Osteoblast (primary cell): ENCODE results near the gene WDR19. TPM values are rescaled to one million over a fixed set of nuclear protein-coding genes. Genes with fewer than 3 reads are reported as not detected.
"Not testable (repeated sequence)": the region's sequence is repeated elsewhere in the genome, so short reads cannot be mapped to it uniquely, and the experiment has no call there.

Source experiments
- DNase-seq: peaks from one replicate; pipeline ENCODE4 v3.0.0; 2011; ENCODE audit warnings: low spot score, mixed read lengths; ENCODE audit not compliant: insufficient read length; ENCODE audit errors: missing footprints
- H2AFZ ChIP-seq: 2 replicates; pipeline ENCODE4 v1.6.0; 2011; ENCODE audit warnings: mild to moderate bottlenecking, low read length
- H3K27ac ChIP-seq: 2 replicates; pipeline ENCODE4 v1.5.1; 2011; ENCODE audit warnings: mild to moderate bottlenecking, low read depth, low read length, moderate library complexity
- H3K27me3 ChIP-seq: 2 replicates; pipeline ENCODE4 v1.6.0; 2012; ENCODE audit warnings: mild to moderate bottlenecking, control low read depth, inconsistent platforms, low read length, moderate library complexity; ENCODE audit not compliant: insufficient read depth
- H3K36me3 ChIP-seq: 2 replicates; pipeline ENCODE4 v1.5.1; 2011; ENCODE audit warnings: mild to moderate bottlenecking, low read length, control low read depth, moderate library complexity; ENCODE audit not compliant: insufficient read depth
- H3K4me1 ChIP-seq: 2 replicates; pipeline ENCODE4 v1.5.1; 2011; ENCODE audit warnings: mild to moderate bottlenecking, low read length, control low read depth, moderate library complexity; ENCODE audit not compliant: insufficient read depth
- H3K4me2 ChIP-seq: 2 replicates; pipeline ENCODE4 v1.6.0; 2011; ENCODE audit warnings: mild to moderate bottlenecking, low read length; ENCODE audit not compliant: insufficient read depth
- H3K4me3 ChIP-seq: fragments of 200-600 bp; sonication (generic); 3 replicates; pipeline ENCODE4 v1.5.1; 2012; ENCODE audit warnings: mild to moderate bottlenecking, low read length, inconsistent platforms; ENCODE audit not compliant: insufficient read depth
- H3K79me2 ChIP-seq: 2 replicates; pipeline ENCODE4 v1.6.0; 2012; ENCODE audit warnings: mild to moderate bottlenecking, low read length, control low read depth, inconsistent platforms; ENCODE audit not compliant: insufficient read depth
- H3K9me3 ChIP-seq: 2 replicates; pipeline ENCODE4 v1.5.1; 2011; ENCODE audit warnings: low read depth, low read length, control low read depth
- H4K20me1 ChIP-seq: 2 replicates; pipeline ENCODE4 v1.6.0; 2012; ENCODE audit warnings: mild to moderate bottlenecking, low read length, control low read depth; ENCODE audit not compliant: insufficient read depth
- total RNA-seq: library from RNA; depleted of rRNA; stranded (reverse); fragments of >200 nt; gene quantifications from 2 replicates; pipeline ENCODE4 v1.2.3, GENCODE V29; 2012
- TF ChIP-seq, protein P1 (sequence below): IDR thresholded peaks from 2 replicates; pipeline ENCODE4 v1.5.1; 2011; ENCODE audit warnings: mild to moderate bottlenecking, low read depth, low read length, moderate library complexity; ENCODE audit errors: extremely low read depth

Gene WDR19
- total RNA-seq, 1 donor, result 47.0 TPM

DNA sequence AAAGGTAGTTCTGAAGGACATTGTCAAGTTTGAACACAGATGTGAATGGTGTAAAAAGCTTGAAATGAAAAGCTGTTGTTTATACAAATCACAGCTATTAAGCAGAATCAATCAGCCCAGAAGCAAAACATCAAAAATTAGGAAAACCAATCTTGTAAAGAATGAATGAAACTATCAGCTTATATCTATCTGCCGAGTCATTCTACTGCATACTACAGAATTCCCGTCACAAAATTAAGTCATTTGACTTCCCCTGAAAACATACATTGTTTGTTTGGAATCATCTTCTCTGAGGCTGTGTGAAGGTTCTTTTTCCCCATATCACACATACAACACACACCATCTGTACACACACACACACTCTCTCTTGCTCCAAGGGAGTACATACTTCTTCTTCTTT, 103.5 kb downstream of the WDR19 start:
- Histone ChIP-seq H2AFZ (no peak overlapping the region), H3K27me3 (no peaks in the 10 kb centered on the region), H4K20me1 (no peaks in the 10 kb centered on the region), H3K36me3 (peaks cover 35% of the 10 kb centered on the region), H3K4me1 (no peaks in the 10 kb centered on the region), H3K4me3 (no peak overlapping the region), H3K9me3 (no peaks in the 10 kb centered on the region), H3K4me2 (no peak overlapping the region), H3K27ac (no peak overlapping the region), H3K79me2 (no peaks in the 10 kb centered on the region)
- TF ChIP-seq, protein P1, sequence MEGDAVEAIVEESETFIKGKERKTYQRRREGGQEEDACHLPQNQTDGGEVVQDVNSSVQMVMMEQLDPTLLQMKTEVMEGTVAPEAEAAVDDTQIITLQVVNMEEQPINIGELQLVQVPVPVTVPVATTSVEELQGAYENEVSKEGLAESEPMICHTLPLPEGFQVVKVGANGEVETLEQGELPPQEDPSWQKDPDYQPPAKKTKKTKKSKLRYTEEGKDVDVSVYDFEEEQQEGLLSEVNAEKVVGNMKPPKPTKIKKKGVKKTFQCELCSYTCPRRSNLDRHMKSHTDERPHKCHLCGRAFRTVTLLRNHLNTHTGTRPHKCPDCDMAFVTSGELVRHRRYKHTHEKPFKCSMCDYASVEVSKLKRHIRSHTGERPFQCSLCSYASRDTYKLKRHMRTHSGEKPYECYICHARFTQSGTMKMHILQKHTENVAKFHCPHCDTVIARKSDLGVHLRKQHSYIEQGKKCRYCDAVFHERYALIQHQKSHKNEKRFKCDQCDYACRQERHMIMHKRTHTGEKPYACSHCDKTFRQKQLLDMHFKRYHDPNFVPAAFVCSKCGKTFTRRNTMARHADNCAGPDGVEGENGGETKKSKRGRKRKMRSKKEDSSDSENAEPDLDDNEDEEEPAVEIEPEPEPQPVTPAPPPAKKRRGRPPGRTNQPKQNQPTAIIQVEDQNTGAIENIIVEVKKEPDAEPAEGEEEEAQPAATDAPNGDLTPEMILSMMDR, result no peak
- no peak for DNase-seq

DNA sequence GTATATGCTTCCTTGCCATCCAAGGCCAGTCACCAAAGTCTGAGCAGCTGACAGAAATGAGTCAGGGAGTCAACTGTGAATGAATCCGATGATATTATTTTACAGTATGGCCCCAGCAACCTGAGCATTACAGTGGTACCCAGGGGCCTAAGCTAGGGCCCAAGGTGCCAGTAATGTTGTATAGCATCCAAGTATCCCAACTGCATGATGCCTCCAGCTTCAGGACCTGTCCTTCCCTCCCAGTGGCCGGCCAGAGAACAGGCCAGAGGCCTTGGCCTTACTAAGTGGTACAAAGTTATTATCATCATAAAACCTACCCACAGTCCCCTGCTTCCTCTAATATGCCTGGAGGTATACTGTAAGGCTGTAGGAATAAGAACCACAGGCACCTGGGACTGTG, 103.9 kb downstream of the WDR19 start:
- Histone ChIP-seq H3K9me3 (no peaks in the 10 kb centered on the region), H3K36me3 (peaks cover 39% of the 10 kb centered on the region), H3K4me2 (no peak overlapping the region), H3K79me2 (no peaks in the 10 kb centered on the region), H2AFZ (no peak overlapping the region), H3K4me3 (no peak overlapping the region), H3K27ac (no peak overlapping the region), H3K27me3 (no peaks in the 10 kb centered on the region), H3K4me1 (no peaks in the 10 kb centered on the region), H4K20me1 (no peaks in the 10 kb centered on the region)
- no peak for DNase-seq
- TF ChIP-seq, protein P1, result no peak

DNA sequence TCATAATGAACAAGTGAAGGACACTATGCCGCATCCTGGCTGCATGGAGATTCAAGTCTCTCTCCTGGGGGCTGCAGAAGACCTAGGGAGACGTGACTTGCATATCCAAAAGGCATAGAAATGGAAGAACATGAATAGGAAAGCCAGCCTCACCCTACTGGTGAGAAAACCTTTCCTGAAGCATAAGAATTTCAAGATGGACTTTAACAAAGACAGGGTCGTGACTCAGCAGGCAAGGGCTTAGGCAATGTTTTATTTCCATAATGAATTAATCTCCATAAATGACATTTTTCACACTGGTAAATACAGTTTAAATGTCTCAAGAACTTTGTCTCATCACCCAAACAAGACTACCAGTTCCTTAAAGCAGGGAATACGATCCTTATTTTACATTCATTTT, 104.9 kb downstream of the WDR19 start:
- H3K4me1 ChIP-seq, result no peaks in the 10 kb centered on the region
- no peaks in the 10 kb centered on the region for H3K27me3 ChIP-seq
- DNase-seq, result no peak
- no peaks in the 10 kb centered on the region for H3K79me2 ChIP-seq
- no peak overlapping the region for H3K4me2 ChIP-seq
- TF ChIP-seq, protein P1, result no peak
- H3K27ac ChIP-seq, result no peak overlapping the region
- H4K20me1 ChIP-seq, result no peaks in the 10 kb centered on the region
- peaks cover 47% of the 10 kb centered on the region for H3K36me3 ChIP-seq
- H3K4me3 ChIP-seq, result no peak overlapping the region
- no peak overlapping the region for H2AFZ ChIP-seq
- H3K9me3 ChIP-seq, result no peaks in the 10 kb centered on the region

DNA sequence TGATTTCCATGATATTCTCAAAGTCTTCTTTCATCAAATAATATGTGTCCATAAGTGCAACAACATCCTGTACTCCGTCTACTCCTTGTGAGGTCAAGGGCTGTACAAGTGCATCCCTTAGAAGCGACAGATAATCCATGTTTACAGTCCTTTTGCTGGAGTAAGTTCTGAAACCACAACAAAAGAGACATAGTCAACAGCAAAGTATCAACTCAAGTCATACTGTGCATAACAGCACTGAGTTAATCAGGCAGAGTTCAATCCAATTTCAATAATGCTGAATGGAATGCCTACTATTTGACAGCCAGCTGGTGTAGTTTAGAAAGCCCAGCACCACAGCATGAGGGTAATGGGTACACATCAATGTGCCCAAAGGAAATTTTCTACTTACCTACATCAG, 109.4 kb downstream of the WDR19 start:
- Histone ChIP-seq H3K27me3 (no peaks in the 10 kb centered on the region), H3K4me3 (no peak overlapping the region), H3K4me2 (no peak overlapping the region), H3K79me2 (no peaks in the 10 kb centered on the region), H3K27ac (no peak overlapping the region), H2AFZ (no peak overlapping the region), H3K36me3 (peaks cover 62% of the 10 kb centered on the region), H3K9me3 (no peaks in the 10 kb centered on the region), H4K20me1 (no peaks in the 10 kb centered on the region), H3K4me1 (no peaks in the 10 kb centered on the region)
- DNase-seq, result no peak
- TF ChIP-seq, protein P1, result no peak

DNA sequence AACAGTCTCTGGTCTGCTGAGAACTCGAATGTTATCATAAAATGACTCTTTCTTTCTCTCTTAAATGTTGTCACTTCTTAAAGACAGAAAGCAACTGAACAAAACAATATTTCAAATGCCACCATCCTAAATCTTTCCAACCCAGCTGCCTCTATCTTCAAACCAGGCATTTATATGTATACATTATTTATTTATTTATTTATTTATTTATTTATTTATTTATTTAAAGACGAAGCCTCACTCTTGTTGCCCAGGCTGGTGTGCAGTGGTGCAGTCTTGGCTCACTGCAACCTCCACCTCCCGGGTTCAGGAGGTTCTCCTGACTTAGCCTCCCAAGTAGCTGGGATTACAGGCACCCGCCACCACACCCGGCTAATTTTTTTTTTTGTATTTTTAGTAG, 110.1 kb downstream of the WDR19 start:
- not testable (repeated sequence) for DNase-seq, H3K4me1 ChIP-seq, H3K27ac ChIP-seq, H3K4me2 ChIP-seq, H3K9me3 ChIP-seq, H3K27me3 ChIP-seq, H3K79me2 ChIP-seq, H2AFZ ChIP-seq, H4K20me1 ChIP-seq, H3K4me3 ChIP-seq
- peaks cover 58% of the 10 kb centered on the region for H3K36me3 ChIP-seq
